ENCODE measurements around the gene PDP2.
"Not testable (repeated sequence)": the region's sequence is repeated elsewhere in the genome, so short reads cannot be mapped to it uniquely, and the experiment has no call there.

Gene PDP2

DNA sequence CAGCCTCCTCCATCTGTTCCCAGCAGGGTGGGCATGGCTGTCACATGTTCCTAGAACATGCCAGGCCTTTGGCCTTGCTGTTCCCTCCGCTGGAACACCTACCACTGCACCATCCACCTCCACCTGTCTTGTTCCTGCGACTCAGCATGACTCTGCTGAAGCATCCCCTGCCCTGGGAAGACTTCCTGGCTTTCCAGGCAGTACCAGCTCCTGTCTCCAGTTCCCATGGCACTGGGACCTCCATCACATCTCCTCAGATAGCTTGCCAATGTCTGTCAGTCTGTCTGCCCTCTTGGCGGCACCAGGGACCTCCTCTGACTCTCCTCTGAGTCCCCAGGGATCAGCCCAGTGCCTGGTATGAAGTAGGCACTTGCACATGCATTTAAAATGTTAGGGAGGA, 15.7 kb downstream of the PDP2 start:
- H3K4me3 Mint-ChIP-seq: no peak overlapping the region
- H3K27ac Mint-ChIP-seq: peak overlapping the region in 1 of 2 donors; percentile 54

DNA sequence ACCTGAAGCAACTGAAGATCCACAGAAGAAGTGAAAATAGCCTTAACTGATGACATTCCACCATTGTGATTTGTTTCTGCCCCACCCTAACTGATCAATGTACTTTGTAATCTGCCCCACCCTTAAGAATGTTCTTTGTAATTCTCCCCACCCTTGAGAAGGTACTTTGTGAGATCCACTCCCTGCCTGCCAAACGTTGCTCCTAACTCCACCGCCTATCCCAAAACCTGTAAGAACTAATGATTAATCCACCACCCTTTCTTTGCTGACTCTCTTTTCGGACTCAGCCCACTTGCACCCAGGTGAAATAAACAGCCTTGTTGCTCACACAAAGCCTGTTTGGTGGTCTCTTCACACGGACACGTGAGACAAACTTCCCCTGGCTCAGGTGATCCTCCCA, 16.4 kb downstream of the PDP2 start:
- ATAC-seq (replicated peaks); H3K4me3 Mint-ChIP-seq; H3K27me3 Mint-ChIP-seq; H3K27ac Mint-ChIP-seq; H3K9me3 Mint-ChIP-seq; DNase-seq; H3K36me3 Mint-ChIP-seq (ENCODE audit: insufficient read depth): not testable (repeated sequence)
- H3K4me1 Mint-ChIP-seq (ENCODE audit: low read depth in 2 of 2): peaks cover 0 to 11% of the 10 kb centered on the region in 2 donors

More for the DNA sequence above, 15.7 kb downstream of the PDP2 start:
- Mint-ChIP-seq H3K4me1 (ENCODE audit: low read depth in 2 of 2) (peaks cover 0 to 11% of the 10 kb centered on the region in 2 donors), H3K9me3 (no peaks in the 10 kb centered on the region), H3K27me3 (no peaks in the 10 kb centered on the region), H3K36me3 (ENCODE audit: insufficient read depth) (peaks cover 5% of the 10 kb centered on the region)
- DNase-seq (no peak), ATAC-seq (replicated peaks) (no peak)

DNA sequence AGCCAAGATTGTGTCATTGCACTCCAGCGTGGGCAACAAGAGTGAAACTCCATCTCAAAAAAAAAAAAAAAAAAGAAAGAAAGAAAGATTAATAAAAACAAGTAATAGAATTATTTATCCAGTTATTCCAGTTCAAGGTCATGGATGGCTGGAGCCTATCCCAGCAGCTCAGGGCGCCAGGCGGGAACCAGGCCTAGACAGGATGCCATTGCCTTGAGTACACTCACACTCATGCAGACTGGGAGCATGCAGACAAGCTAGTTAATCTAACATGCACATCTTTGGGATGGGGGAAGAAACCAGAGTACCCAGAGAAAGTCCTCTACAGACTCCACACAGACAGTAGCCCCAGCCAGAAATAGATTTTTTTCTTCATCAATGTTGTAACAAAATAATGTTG, 17.9 kb downstream of the PDP2 start:
- Mint-ChIP-seq H3K4me3 (no peak overlapping the region), H3K27me3 (no peaks in the 10 kb centered on the region), H3K27ac (no peak overlapping the region), H3K36me3 (ENCODE audit: insufficient read depth) (no peaks in the 10 kb centered on the region), H3K4me1 (ENCODE audit: low read depth in 2 of 2) (peaks cover 0 to 11% of the 10 kb centered on the region in 2 donors), H3K9me3 (no peaks in the 10 kb centered on the region)
- no peak for DNase-seq
- ATAC-seq (replicated peaks): no peak

DNA sequence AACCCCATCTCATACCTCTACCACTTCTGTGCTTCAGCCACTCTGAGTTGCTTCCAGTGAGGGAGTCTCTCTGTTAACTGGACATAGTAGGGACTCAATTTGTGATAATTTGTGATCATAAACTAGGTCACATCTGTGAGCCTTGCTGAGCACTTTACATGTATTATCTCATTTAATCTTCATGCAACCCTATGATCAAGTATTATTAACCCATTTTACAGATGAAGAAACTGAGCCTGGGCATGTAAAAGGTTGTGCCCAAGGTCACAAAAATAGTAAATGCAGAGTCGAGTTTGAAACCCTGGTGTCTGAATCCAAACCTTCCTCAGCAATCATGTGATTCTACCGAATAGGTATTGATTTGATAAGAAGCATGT, 18.6 kb downstream of the PDP2 start:
- Mint-ChIP-seq H3K27me3 (no peaks in the 10 kb centered on the region), H3K27ac (no peak overlapping the region), H3K4me3 (no peak overlapping the region), H3K36me3 (ENCODE audit: insufficient read depth) (no peaks in the 10 kb centered on the region), H3K9me3 (no peaks in the 10 kb centered on the region), H3K4me1 (ENCODE audit: low read depth in 2 of 2) (peaks cover 0 to 11% of the 10 kb centered on the region in 2 donors)
- no peak for ATAC-seq (replicated peaks)
- DNase-seq: no peak

DNA sequence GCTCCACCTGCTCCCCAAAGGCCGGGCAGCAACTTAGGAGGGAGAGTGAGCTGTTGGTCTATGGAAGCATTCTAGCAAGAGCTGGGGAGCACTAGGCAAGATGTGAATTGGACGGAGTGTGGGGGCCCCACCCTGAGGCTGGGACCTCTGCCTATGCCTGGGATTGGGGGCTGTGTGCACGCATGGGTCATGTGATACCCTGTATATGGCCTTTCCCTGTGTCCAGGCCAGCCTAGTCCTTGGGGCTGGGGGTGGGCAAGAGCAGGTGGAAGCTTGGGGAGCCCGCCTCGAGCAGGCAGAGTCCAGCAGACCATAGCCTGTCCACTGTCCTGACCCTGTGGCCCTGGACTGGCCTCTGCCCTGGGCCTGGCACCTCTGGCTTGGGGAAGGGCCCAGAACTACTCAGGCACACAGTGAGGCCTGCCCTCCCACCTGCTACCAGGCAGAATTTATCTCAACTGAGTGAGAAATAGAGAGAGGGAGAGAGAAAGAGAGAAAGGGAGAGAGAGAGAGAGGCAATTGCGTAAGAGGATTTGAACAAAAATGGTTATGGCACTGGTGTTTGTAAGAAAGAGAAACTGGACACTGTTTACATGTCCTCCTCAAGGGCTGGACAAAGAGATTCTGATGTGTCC, 19.1 kb downstream of the PDP2 start:
- no peak for ATAC-seq (replicated peaks)
- no peaks in the 10 kb centered on the region for H3K9me3 Mint-ChIP-seq
- H3K4me3 Mint-ChIP-seq: no peak overlapping the region
- H3K27me3 Mint-ChIP-seq: no peaks in the 10 kb centered on the region
- peaks cover 0 to 11% of the 10 kb centered on the region in 2 donors for H3K4me1 Mint-ChIP-seq (ENCODE audit: low read depth in 2 of 2)
- no peak overlapping the region for H3K27ac Mint-ChIP-seq
- no peak for DNase-seq
- H3K36me3 Mint-ChIP-seq (ENCODE audit: insufficient read depth): no peaks in the 10 kb centered on the region

DNA sequence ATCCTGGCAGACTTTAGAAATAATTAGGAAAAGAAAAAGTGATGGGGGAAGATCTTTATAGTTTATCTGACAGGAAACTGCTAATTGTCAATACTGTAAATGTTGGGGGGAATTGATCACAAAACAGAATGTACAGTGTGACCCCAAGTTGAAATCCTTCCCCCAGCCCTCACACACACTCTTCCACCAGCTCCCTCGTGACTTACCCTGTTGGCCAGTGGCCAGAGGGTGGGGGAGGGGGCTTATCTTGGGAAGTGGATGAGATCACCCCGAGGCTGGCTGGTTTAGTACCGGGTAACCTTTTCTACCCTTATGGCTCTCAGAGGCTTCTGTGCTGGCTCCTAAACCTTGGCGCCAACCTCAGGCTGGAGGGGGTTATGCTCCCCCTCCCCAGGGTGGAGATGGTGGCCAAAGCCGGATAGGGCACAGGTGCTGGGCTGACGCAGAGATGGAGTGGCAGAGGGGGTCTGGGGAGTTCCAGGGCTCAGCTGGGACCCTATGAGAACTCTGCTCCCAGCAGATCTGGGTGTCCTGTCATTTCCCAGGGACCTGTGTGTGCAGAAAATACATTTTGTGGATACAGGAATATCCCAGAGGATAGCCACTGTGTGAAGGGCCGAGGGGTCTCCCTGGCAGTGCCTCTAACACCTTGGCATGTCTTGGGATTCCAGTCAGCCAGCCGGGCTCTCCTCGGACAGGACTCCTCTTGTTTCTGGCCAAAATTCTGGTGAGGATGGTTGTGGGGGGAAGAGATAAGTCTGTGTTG, 19.8 kb downstream of the PDP2 start:
- peak overlapping the region in 1 of 2 donors; percentile 79 for H3K27ac Mint-ChIP-seq
- no peak overlapping the region for H3K4me3 Mint-ChIP-seq
- peaks cover 0 to 7% of the 10 kb centered on the region in 2 donors for H3K4me1 Mint-ChIP-seq (ENCODE audit: low read depth in 2 of 2)
- no peaks in the 10 kb centered on the region for H3K9me3 Mint-ChIP-seq
- H3K36me3 Mint-ChIP-seq (ENCODE audit: insufficient read depth): peaks cover under 1% of the 10 kb centered on the region
- H3K27me3 Mint-ChIP-seq: no peaks in the 10 kb centered on the region
- DNase-seq (no peak), ATAC-seq (replicated peaks) (no peak)

DNA sequence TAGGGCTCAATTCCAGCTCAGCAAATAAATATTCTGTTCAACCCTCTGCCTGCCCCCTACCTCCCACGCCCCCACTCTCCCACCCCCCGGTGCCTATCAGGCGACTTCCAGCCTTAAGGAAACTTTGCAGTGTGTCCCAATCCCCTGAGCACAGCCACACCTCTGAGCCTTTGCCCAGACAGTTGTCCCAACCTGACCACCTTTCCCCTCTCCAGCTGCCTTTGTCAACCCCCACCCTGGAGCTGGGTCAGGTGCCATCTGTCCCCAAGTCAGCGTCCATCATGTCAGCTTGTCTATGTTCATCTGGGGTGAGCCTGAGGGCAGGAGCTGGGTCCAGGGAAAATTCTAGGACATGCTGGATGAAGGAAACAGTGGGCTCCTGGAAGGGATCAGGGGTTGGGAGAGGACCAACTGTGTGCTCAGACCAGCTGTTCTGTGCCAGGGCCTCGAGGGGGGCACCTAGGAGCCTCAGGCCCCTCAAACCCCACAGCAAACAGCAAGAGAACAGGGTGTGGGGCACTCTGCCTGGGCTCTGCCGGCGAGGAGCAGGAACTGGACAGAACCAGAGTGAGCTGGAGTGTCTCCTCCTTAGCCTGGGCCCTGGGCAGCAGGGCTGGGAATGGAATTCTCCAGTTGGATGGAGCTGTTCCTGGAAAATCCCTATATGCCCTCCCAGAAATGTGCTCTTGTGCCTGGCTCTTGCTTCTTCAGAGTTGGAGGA, 20.6 kb downstream of the PDP2 start:
- no peak overlapping the region for H3K4me3 Mint-ChIP-seq
- H3K36me3 Mint-ChIP-seq (ENCODE audit: insufficient read depth): peaks cover 2% of the 10 kb centered on the region
- ATAC-seq (replicated peaks): no peak
- H3K27ac Mint-ChIP-seq: no peak overlapping the region
- no peaks in the 10 kb centered on the region for H3K27me3 Mint-ChIP-seq
- no peaks in the 10 kb centered on the region for H3K9me3 Mint-ChIP-seq
- no peak for DNase-seq
- H3K4me1 Mint-ChIP-seq (ENCODE audit: low read depth in 2 of 2): peaks cover 0 to 5% of the 10 kb centered on the region in 2 donors

DNA sequence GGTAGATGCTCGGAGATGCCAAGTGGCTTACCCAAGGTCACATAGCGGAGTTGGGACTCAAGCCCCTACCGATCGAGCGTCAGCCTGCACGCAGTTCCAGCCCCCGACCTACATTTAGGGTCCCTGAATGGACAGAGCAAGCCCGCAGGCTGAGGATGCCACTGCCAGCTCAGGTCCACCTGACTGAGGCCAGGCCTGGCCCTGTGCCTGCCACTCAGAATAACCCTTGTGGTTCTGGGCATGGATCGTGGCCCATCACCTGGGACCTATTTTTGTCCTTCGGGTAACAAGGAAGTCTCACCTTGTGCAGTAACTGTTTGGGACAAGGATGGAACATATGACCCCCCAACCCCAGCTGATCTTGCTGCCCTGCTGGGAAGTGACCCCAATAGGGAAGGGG, 21.3 kb downstream of the PDP2 start:
- DNase-seq (no peak), ATAC-seq (replicated peaks) (no peak)
- H3K4me1 Mint-ChIP-seq (ENCODE audit: low read depth in 2 of 2): peaks cover 0 to 9% of the 10 kb centered on the region in 2 donors
- H3K27me3 Mint-ChIP-seq: no peaks in the 10 kb centered on the region
- no peak overlapping the region for H3K27ac Mint-ChIP-seq
- H3K4me3 Mint-ChIP-seq: no peak overlapping the region
- H3K36me3 Mint-ChIP-seq (ENCODE audit: insufficient read depth): peaks cover 2% of the 10 kb centered on the region
- H3K9me3 Mint-ChIP-seq: no peaks in the 10 kb centered on the region

DNA sequence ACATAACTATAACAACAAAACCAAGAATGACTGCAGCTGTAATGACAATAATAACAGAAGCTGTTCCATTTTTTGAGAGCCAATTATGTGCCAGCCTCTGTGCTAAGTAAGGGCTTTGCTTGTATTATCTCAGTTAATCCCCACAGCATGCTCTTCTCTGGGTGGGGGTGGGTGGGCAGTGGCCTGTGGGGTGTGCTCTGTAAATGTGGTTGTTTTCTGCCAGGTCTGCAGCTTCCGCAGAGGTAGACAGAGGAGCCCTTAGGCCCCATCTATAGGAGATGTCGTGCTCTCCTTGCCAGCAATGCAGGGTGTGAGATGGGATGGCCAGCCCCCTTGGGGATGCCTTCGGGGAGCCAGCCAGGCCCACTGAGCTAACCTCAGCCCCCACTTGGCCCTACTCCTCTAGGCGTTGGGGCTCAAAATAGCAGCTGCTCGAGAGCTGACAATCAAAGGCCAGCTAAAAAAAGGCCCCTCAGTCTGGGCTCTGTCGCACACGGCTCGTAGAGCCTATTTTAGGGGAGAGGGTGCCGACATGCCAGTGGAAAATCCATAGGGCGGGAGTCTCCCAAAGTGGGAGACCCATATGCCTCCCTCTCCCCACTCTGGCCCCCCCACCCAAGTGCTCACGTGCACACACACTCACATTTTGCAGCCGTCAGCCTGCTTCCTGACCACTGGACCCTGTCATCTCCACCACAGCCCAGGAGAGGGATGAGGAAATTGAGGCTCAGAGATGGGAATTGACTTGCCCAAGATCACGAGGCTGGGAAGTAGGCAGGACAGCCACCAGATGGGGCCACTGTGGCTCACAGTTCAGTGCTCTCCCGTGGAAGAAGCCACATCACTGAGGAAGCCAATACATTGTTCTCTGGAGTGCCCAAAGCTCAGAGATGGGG, 22.6 kb downstream of the PDP2 start:
- Mint-ChIP-seq H3K4me1 (ENCODE audit: low read depth in 2 of 2) (peaks cover 0 to 9% of the 10 kb centered on the region in 2 donors), H3K36me3 (ENCODE audit: insufficient read depth) (peaks cover 2% of the 10 kb centered on the region), H3K4me3 (no peak overlapping the region), H3K9me3 (no peaks in the 10 kb centered on the region), H3K27me3 (no peaks in the 10 kb centered on the region), H3K27ac (no peak overlapping the region)
- DNase-seq: no peak
- no peak for ATAC-seq (replicated peaks)

DNA sequence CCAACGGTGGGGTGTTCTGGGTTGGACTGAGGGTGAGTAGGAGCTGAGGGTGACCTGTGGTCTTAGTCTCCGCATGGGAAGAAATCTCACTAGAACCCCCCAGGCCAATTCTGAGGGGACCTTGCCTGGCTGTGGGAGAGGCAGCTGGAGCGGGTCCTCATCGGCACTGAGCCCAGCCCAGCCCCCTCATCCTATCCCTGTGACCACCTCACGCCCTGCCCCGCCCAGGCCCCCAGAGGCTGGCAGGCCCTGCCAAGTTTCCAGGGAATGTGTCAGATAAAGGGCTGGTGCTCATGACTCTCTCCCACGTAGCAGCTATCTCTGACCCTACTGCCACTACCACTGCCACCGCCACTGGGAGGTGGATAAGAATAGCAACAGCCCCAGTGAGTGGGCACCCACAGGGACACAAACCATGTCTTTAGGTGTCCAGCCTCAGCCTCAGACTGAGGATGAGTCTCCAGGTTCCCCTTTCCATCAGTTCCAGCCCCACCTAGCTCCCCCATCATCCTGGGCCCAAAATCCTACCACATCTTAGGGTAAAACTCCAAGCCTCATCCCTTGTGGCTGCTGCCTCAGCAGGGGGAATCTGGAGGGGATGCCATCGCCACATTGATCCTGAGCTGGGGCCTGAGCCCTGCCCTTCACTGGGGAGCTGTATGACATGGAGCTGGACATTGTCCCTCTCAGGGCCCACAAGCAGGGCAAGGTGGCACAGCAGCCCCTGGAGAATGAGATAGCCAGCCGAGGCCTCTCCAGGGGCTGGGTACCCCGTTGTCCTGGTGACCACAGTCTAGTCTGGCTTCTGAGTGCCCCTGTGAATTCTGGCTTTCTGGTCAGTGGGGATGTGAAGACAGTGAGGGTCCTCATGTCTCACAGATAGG, 23.5 kb downstream of the PDP2 start:
- H3K9me3 Mint-ChIP-seq: no peaks in the 10 kb centered on the region
- H3K4me1 Mint-ChIP-seq (ENCODE audit: low read depth in 2 of 2): peaks cover 0 to 9% of the 10 kb centered on the region in 2 donors
- no peak overlapping the region for H3K4me3 Mint-ChIP-seq
- H3K27ac Mint-ChIP-seq: no peak overlapping the region
- H3K36me3 Mint-ChIP-seq (ENCODE audit: insufficient read depth): peaks cover 8% of the 10 kb centered on the region
- DNase-seq: no peak
- H3K27me3 Mint-ChIP-seq: no peaks in the 10 kb centered on the region
- ATAC-seq (replicated peaks): no peak

DNA sequence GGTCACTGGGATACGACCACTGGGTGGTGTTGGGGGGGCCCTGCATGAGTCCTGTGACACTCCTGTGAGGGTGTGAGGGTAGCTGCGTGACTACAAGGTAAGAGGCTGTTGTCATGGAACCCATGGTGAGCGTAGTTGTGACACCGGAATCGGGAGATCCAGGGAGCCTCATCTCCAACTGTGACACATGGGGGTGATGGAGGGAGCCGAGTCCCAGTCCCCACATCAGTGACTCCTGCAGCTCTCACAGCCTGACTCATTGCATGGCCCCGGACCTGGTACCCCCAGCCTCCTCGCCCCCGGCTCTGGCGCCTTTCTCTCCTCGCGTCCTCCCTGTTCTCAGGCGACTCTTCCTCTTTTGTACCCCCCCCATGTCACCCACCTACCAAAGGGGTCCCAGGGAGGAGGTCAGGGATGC, 24.1 kb downstream of the PDP2 start:
- Mint-ChIP-seq H3K27me3 (no peaks in the 10 kb centered on the region), H3K9me3 (no peaks in the 10 kb centered on the region), H3K4me1 (ENCODE audit: low read depth in 2 of 2) (peaks cover 0 to 9% of the 10 kb centered on the region in 2 donors), H3K4me3 (no peak overlapping the region), H3K27ac (no peak overlapping the region), H3K36me3 (ENCODE audit: insufficient read depth) (peaks cover 8% of the 10 kb centered on the region)
- no peak for DNase-seq
- no peak for ATAC-seq (replicated peaks)

DNA sequence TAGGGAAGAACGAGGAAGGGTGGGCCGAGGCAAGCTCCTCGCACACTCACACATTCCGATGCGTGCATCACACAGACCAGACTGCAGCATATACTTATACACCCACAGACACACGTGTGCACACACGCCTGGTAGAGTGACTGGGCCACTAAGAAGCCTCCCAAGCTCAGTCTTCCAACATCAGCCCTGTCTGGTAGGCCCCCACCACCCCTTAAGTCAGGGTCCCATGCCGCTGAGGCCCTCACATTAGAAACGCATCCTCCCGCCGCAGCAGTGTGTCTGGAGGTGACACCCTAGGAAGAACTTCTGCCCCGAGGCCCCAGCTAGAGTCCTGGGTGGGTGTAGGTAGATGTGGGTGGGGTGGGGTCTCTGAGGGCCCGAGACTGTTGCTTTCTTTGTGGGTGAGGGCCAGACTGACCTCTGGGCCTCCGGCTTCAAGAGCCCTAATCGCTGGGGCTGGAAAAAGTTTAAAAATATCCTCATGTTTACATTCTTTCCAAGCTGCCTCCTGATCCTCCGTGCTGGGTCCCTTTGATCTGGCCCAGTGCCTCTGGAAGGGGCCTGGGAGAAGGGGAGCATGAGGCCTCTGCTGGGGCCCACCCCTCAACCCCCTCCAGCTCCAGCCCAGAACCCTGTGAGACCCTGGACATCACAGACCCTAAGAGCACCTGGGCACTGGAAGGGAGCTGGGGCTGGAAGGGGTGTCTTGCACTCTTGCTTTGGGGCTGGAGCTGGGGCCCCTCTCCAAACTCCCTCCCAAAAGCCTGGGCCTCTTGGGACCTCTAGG, 24.7 kb downstream of the PDP2 start:
- no peak overlapping the region for H3K4me3 Mint-ChIP-seq
- H3K9me3 Mint-ChIP-seq: no peaks in the 10 kb centered on the region
- peaks cover 0 to 9% of the 10 kb centered on the region in 2 donors for H3K4me1 Mint-ChIP-seq (ENCODE audit: low read depth in 2 of 2)
- DNase-seq: no peak
- peaks cover 8% of the 10 kb centered on the region for H3K36me3 Mint-ChIP-seq (ENCODE audit: insufficient read depth)
- ATAC-seq (replicated peaks): no peak
- no peaks in the 10 kb centered on the region for H3K27me3 Mint-ChIP-seq
- H3K27ac Mint-ChIP-seq: no peak overlapping the region

Measured in effector memory CD8-positive, alpha-beta T cell (primary cell).